HEK293 (cell line): ENCODE data around the gene ACKR1.

Experiments used
- CTCF ChIA-PET: fragments of 350-600 bp; formaldehyde crosslinking; extraction: SDS; loops from one replicate; lab custom pipeline; 2021; ENCODE audit warnings: antibody characterized with exemption; lab: Yijun Ruan, JAX
- POLR2A ChIA-PET: fragments of 300-600 bp; formaldehyde crosslinking; extraction: SDS; loops from one replicate; lab custom pipeline; 2020; ENCODE audit warnings: antibody characterized with exemption, inconsistent platforms; lab: Yijun Ruan, JAX
- H3K27ac ChIP-seq: fragments of 200-500 bp; sonication (Bioruptor generic); 2 replicates; pipeline ENCODE4 v1.5.1; 2014; ENCODE audit warnings: low read depth, low read length, control low read depth, inconsistent platforms; ENCODE audit errors: extremely low read depth
- H3K36me3 ChIP-seq, 2 experiments: fragments of 200-500 bp in 1 of 2; sonication (Bioruptor generic) in 1 of 2; 1 replicate in 1 of 2; 2 replicates in 1 of 2; pipeline ENCODE4 v1.5.1; 2014 to 2017; ENCODE audit warnings: inconsistent platforms in 2 of 2, low read length in 2 of 2; ENCODE audit not compliant: control insufficient read depth in 2 of 2, insufficient read depth in 1 of 2
- H3K4me1 ChIP-seq: fragments of 200-500 bp; sonication (Bioruptor generic); 2 replicates; pipeline ENCODE4 v1.5.1; 2014; ENCODE audit warnings: mild to moderate bottlenecking, low read length, inconsistent platforms; ENCODE audit not compliant: control insufficient read depth, insufficient read depth
- H3K4me3 ChIP-seq: 2 replicates; pipeline ENCODE4 v1.5.1; 2011; ENCODE audit warnings: low read depth, mild to moderate bottlenecking, control low read depth, low read length, moderate library complexity
- H3K9me3 ChIP-seq: fragments of 200-500 bp; sonication (Bioruptor generic); 2 replicates; pipeline ENCODE4 v1.5.1; 2014; ENCODE audit warnings: low read depth, low read length, inconsistent platforms; ENCODE audit not compliant: control insufficient read depth, insufficient read depth
- GLIS1 ChIP-seq: fragments of 450-650 bp; formaldehyde crosslinking; IDR thresholded peaks from 2 replicates; pipeline ENCODE4 v1.5.1; 2016; ENCODE audit warnings: missing biosample characterization, missing genetic modification characterization
- PRDM10 ChIP-seq: fragments of 450-650 bp; formaldehyde crosslinking; IDR thresholded peaks from 2 replicates; pipeline ENCODE4 v1.5.1; 2016; ENCODE audit warnings: missing biosample characterization, missing genetic modification characterization
- SCRT2 ChIP-seq: fragments of 450-650 bp; formaldehyde crosslinking; IDR thresholded peaks from 2 replicates; pipeline ENCODE4 v1.5.1; 2016; ENCODE audit warnings: missing biosample characterization, missing genetic modification characterization
- YY1 ChIP-seq: fragments of 450-650 bp; formaldehyde crosslinking; IDR thresholded peaks from 2 replicates; pipeline ENCODE4 v1.5.1; 2018; ENCODE audit warnings: missing biosample characterization, missing genetic modification characterization
- YY2 ChIP-seq: fragments of 450-650 bp; formaldehyde crosslinking; IDR thresholded peaks from 2 replicates; pipeline ENCODE4 v1.5.1; 2016; ENCODE audit warnings: missing biosample characterization, missing genetic modification characterization
- ZBTB26 ChIP-seq: fragments of 450-650 bp; formaldehyde crosslinking; optimal IDR thresholded peaks from 2 replicates; pipeline ENCODE3; 2016; ENCODE audit warnings: missing biosample characterization, mild to moderate bottlenecking, missing genetic modification characterization
- ZBTB6 ChIP-seq: fragments of 450-650 bp; formaldehyde crosslinking; IDR thresholded peaks from 2 replicates; pipeline ENCODE4 v1.5.1; 2017; ENCODE audit warnings: missing biosample characterization, missing genetic modification characterization
- ZBTB8A ChIP-seq: fragments of 450-650 bp; formaldehyde crosslinking; IDR thresholded peaks from 2 replicates; pipeline ENCODE4 v1.5.1; 2016; ENCODE audit warnings: missing biosample characterization, missing genetic modification characterization
- ZFP69B ChIP-seq: fragments of 450-650 bp; formaldehyde crosslinking; IDR thresholded peaks from 2 replicates; pipeline ENCODE4 v1.5.1; 2016; ENCODE audit warnings: missing biosample characterization, missing genetic modification characterization
- ZNF146 ChIP-seq: fragments of 450-650 bp; formaldehyde crosslinking; IDR thresholded peaks from 2 replicates; pipeline ENCODE4 v1.5.1; 2016; ENCODE audit warnings: missing biosample characterization, missing genetic modification characterization
- ZNF2 ChIP-seq: fragments of 450-650 bp; formaldehyde crosslinking; IDR thresholded peaks from 2 replicates; pipeline ENCODE4 v1.5.1; 2016; ENCODE audit warnings: missing biosample characterization, missing genetic modification characterization
- ZNF23 ChIP-seq: fragments of 450-650 bp; formaldehyde crosslinking; IDR thresholded peaks from 2 replicates; pipeline ENCODE4 v1.5.1; 2016; ENCODE audit warnings: missing biosample characterization, missing genetic modification characterization, borderline replicate concordance
- ZNF24 ChIP-seq: fragments of 450-650 bp; formaldehyde crosslinking; IDR thresholded peaks from 2 replicates; pipeline ENCODE4 v1.5.1; 2016; ENCODE audit warnings: missing biosample characterization, missing genetic modification characterization
- ZNF324 ChIP-seq: fragments of 450-650 bp; formaldehyde crosslinking; IDR thresholded peaks from 2 replicates; pipeline ENCODE4 v1.5.1; 2016; ENCODE audit warnings: missing biosample characterization, missing genetic modification characterization
- ZNF416 ChIP-seq: fragments of 450-650 bp; formaldehyde crosslinking; IDR thresholded peaks from 2 replicates; pipeline ENCODE4 v1.5.1; 2016; ENCODE audit warnings: missing biosample characterization, missing genetic modification characterization
- ZNF426 ChIP-seq: fragments of 450-650 bp; formaldehyde crosslinking; IDR thresholded peaks from 2 replicates; pipeline ENCODE4 v1.5.1; 2017; ENCODE audit warnings: missing biosample characterization, missing genetic modification characterization, mild to moderate bottlenecking, inconsistent platforms, moderate library complexity
- ZNF433 ChIP-seq: fragments of 450-650 bp; formaldehyde crosslinking; IDR thresholded peaks from 2 replicates; pipeline ENCODE4 v1.5.1; 2016; ENCODE audit warnings: missing biosample characterization, missing genetic modification characterization, low read depth
- ZNF555 ChIP-seq: fragments of 450-650 bp; formaldehyde crosslinking; conservative IDR thresholded peaks from 2 replicates; pipeline ENCODE4 v1.5.1; 2017; ENCODE audit warnings: missing biosample characterization, mild to moderate bottlenecking, missing genetic modification characterization, inconsistent platforms
- ZNF560 ChIP-seq: fragments of 450-650 bp; formaldehyde crosslinking; IDR thresholded peaks from 2 replicates; pipeline ENCODE4 v1.5.1; 2017; ENCODE audit warnings: missing biosample characterization, missing genetic modification characterization, borderline replicate concordance
- ZNF624 ChIP-seq: fragments of 450-650 bp; formaldehyde crosslinking; IDR thresholded peaks from 2 replicates; pipeline ENCODE4 v1.5.1; 2017; ENCODE audit warnings: missing biosample characterization, missing genetic modification characterization
- ZNF664 ChIP-seq: fragments of 450-650 bp; formaldehyde crosslinking; IDR thresholded peaks from 2 replicates; pipeline ENCODE4 v1.5.1; 2016; ENCODE audit warnings: missing biosample characterization, missing genetic modification characterization
- ZNF707 ChIP-seq: fragments of 450-650 bp; formaldehyde crosslinking; IDR thresholded peaks from 2 replicates; pipeline ENCODE4 v1.5.1; 2016; ENCODE audit warnings: missing biosample characterization, missing genetic modification characterization
- ZNF747 ChIP-seq: fragments of 450-650 bp; formaldehyde crosslinking; IDR thresholded peaks from 2 replicates; pipeline ENCODE4 v1.5.1; 2016; ENCODE audit warnings: missing biosample characterization, missing genetic modification characterization
- ZNF768 ChIP-seq: fragments of 450-650 bp; formaldehyde crosslinking; IDR thresholded peaks from 2 replicates; pipeline ENCODE4 v1.5.1; 2018; ENCODE audit warnings: missing biosample characterization, mild to moderate bottlenecking, missing genetic modification characterization

The ACKR1 gene

GRCh38 chr1:159161719-159162026 is 43.0 kb upstream of the ACKR1 start (continued):
- TF ChIP-seq ZBTB8A (tag by site-specific recombination) (no peak), ZNF624 (no peak)
- TF ChIP-seq, all 188 proteins: peak for 0

GRCh38 chr1:159162516-159163265 is 42.0 kb upstream of the ACKR1 start:
- Histone ChIP-seq H3K27ac (no peak overlapping the region), H3K9me3 (no peaks in the 10 kb centered on the region), H3K4me3 (no peak overlapping the region), H3K4me1 (no peaks in the 10 kb centered on the region), H3K36me3 (no peaks in the 10 kb centered on the region)
- ChIA-PET POLR2A (interaction anchor here (0.5 kb wide), 1 partner anchor 46 kb away, joined by 4 read pairs; no protein-coding TSS in a partner anchor), CTCF (interaction anchor here (1.0 to 4.6 kb wide), 4 partner anchors 30 to 783 kb away, joined by 4 to 105 read pairs (median 53); partner anchors contain the start of gene IGSF9)
- TF ChIP-seq ZNF707 (tag by site-specific recombination) (no peak), ZBTB6 (tag by site-specific recombination) (no peak), ZNF416 (no peak), ZFP69B (tag by site-specific recombination) (no peak), ZNF324 (tag by site-specific recombination) (no peak), ZNF426 (tag by site-specific recombination) (no peak), SCRT2 (peak; percentile 30; the same call in 1 of the 2 replicates)

GRCh38 chr1:159163614-159164228 is 41.0 kb upstream of the ACKR1 start:
- no peak overlapping the region for H3K27ac ChIP-seq
- H3K36me3 ChIP-seq: no peaks in the 10 kb centered on the region
- ChIA-PET CTCF (interaction anchor here (0.5 to 4.6 kb wide), 5 partner anchors 31 to 782 kb away, joined by 3 to 105 read pairs (median 37); partner anchors contain the start of gene IGSF9), POLR2A (no interaction called here)
- H3K4me3 ChIP-seq: no peak overlapping the region
- no peaks in the 10 kb centered on the region for H3K4me1 ChIP-seq
- TF ChIP-seq ZNF24: no peak
- TF ChIP-seq ZBTB26 (tag by site-specific recombination): no peak
- TF ChIP-seq ZNF768 (tag by site-specific recombination): no peak
- TF ChIP-seq GLIS1: no peak
- TF ChIP-seq ZNF560 (tag by site-specific recombination): no peak
- no peak for TF ChIP-seq ZNF747
- no peak for TF ChIP-seq ZNF2
- TF ChIP-seq PRDM10 (tag by site-specific recombination): no peak
- no peak for TF ChIP-seq ZNF146 (tag by site-specific recombination)
- no peak for TF ChIP-seq ZNF555 (tag by site-specific recombination)
- TF ChIP-seq ZNF664 (tag by site-specific recombination): no peak
- TF ChIP-seq YY1: no peak
- no peak for TF ChIP-seq ZNF23 (tag by site-specific recombination)
- no peak for TF ChIP-seq YY2 (tag by site-specific recombination)
- no peak for TF ChIP-seq ZNF433 (tag by site-specific recombination)
- no peaks in the 10 kb centered on the region for H3K9me3 ChIP-seq
